PC-3 (cell line): ENCODE results near the gene MUC12.

Source experiments
- CTCF ChIP-seq: fragments of 300-600 bp; sonication (generic); conservative IDR thresholded peaks from 2 replicates; pipeline ENCODE4 v1.5.1; 2017; ENCODE audit warnings: antibody characterized with exemption, low read depth, mild to moderate bottlenecking, low read length
- EZH2 ChIP-seq: fragments of 300-600 bp; sonication (generic); IDR thresholded peaks from one replicate; pipeline ENCODE4 v1.6.1; 2017; ENCODE audit warnings: antibody characterized with exemption, mild to moderate bottlenecking, low read length; ENCODE audit not compliant: unreplicated experiment
- EZH2phosphoT487 ChIP-seq: fragments of 300-600 bp; sonication (generic); IDR thresholded peaks from 2 replicates; pipeline ENCODE4 v1.6.1; 2018; ENCODE audit warnings: mild to moderate bottlenecking, antibody characterized with exemption, low read length, borderline replicate concordance

- TF ChIP-seq CTCF = no peak
- TF ChIP-seq EZH2 = no peak
- no peak for TF ChIP-seq EZH2phosphoT487
Measured at GRCh38 chr7:100959894-100960293, 9.5 kb upstream of the MUC12 start.
